ENCODE data around the gene DCST2. TPM values are rescaled to one million over a fixed set of nuclear protein-coding genes. Genes with fewer than 3 reads are reported as not detected.

The DCST2 gene
- polyA plus RNA-seq, 3 donors, result 2.6 TPM; not detected in 2

- Mint-ChIP-seq H3K9me3 (no peaks in the 10 kb centered on the region), H3K36me3 (peaks cover 3% of the 10 kb centered on the region in 2 donors), H3K27me3 (ENCODE audit: low read depth in 3 of 3) (peaks cover 0 to 7% (median 2%) of the 10 kb centered on the region in 3 donors), H3K4me3 (no peak overlapping the region), H3K4me1 (peaks cover 36% of the 10 kb centered on the region), H3K27ac (no peak overlapping the region)
- no peak overlapping the region for H3K27ac ChIP-seq (ENCODE audit: low read depth in 1 of 2, low read length in 2 of 2)
- peak in 1 of 3 donors; percentile 42 for DNase-seq
- no peak overlapping the region for H3K4me3 ChIP-seq (replicated peaks in 1 of 3; ENCODE audit: low read depth in 2 of 3, low read length in 3 of 3)
- H3K27me3 ChIP-seq (ENCODE audit: control insufficient read depth in 2 of 2, insufficient read depth in 2 of 2, low read length in 2 of 2), result no peaks in the 10 kb centered on the region
- peaks cover 21 to 27% of the 10 kb centered on the region in 2 donors for H3K4me1 ChIP-seq (ENCODE audit: control insufficient read depth in 1 of 2, insufficient read depth in 2 of 2, low read length in 2 of 2)
- no peak for TF ChIP-seq CTCF (IDR thresholded peaks at IDR 0.05)
- H3K4me2 ChIP-seq (replicated peaks; ENCODE audit: extremely low read depth, low read length, poor library complexity, severe bottlenecking), result no peak overlapping the region
- intact Hi-C loops (cut with micrococcal nuclease), result no loop called here
- no peaks in the 10 kb centered on the region for H3K36me3 ChIP-seq (replicated peaks in 1 of 2; ENCODE audit: control insufficient read depth in 1 of 2, insufficient read depth in 2 of 2, low read length in 2 of 2)
- H2AFZ ChIP-seq (ENCODE audit: insufficient read depth, low read depth, low read length, poor library complexity, severe bottlenecking), result no peak overlapping the region
- 94% methylated on average over 6 of the region's 6 CpGs for WGBS (ENCODE audit: insufficient coverage)
- H4K20me1 ChIP-seq (ENCODE audit: insufficient read depth, low read length), result peaks cover 5% of the 10 kb centered on the region
- no peak overlapping the region for H3K9ac ChIP-seq (ENCODE audit: insufficient read depth, low read length, poor library complexity, severe bottlenecking)
- no peaks in the 10 kb centered on the region for H3K9me3 ChIP-seq (replicated peaks in 1 of 2; ENCODE audit: control insufficient read depth in 1 of 2, insufficient read depth in 1 of 2, low read length in 2 of 2)
- no peaks in the 10 kb centered on the region for H3K79me2 ChIP-seq (ENCODE audit: insufficient read depth, low read length)
Measured at GRCh38 chr1:155026588-155026987, 7.0 kb downstream of the DCST2 start.

- no peaks in the 10 kb centered on the region for H3K79me2 ChIP-seq (ENCODE audit: insufficient read depth, low read length)
- H3K4me1 ChIP-seq (ENCODE audit: control insufficient read depth in 1 of 2, insufficient read depth in 2 of 2, low read length in 2 of 2), result peaks cover 21 to 27% of the 10 kb centered on the region in 2 donors
- 92% methylated on average over 4 of the region's 9 CpGs for WGBS (ENCODE audit: insufficient coverage)
- Mint-ChIP-seq H3K36me3 (peaks cover 3% of the 10 kb centered on the region in 2 donors), H3K27me3 (ENCODE audit: low read depth in 3 of 3) (peaks cover 0 to 9% (median 5%) of the 10 kb centered on the region in 3 donors), H3K9me3 (no peaks in the 10 kb centered on the region), H3K4me3 (no peak overlapping the region), H3K27ac (no peak overlapping the region), H3K4me1 (peaks cover 40% of the 10 kb centered on the region)
- H3K9me3 ChIP-seq (replicated peaks in 1 of 2; ENCODE audit: control insufficient read depth in 1 of 2, insufficient read depth in 1 of 2, low read length in 2 of 2), result no peaks in the 10 kb centered on the region
- H3K4me2 ChIP-seq (replicated peaks; ENCODE audit: extremely low read depth, low read length, poor library complexity, severe bottlenecking), result no peak overlapping the region
- no peaks in the 10 kb centered on the region for H3K36me3 ChIP-seq (replicated peaks in 1 of 2; ENCODE audit: control insufficient read depth in 1 of 2, insufficient read depth in 2 of 2, low read length in 2 of 2)
- no peak overlapping the region for H3K27ac ChIP-seq (ENCODE audit: low read depth in 1 of 2, low read length in 2 of 2)
- TF ChIP-seq CTCF (IDR thresholded peaks at IDR 0.05), result no peak
- H3K4me3 ChIP-seq (replicated peaks in 1 of 3; ENCODE audit: low read depth in 2 of 3, low read length in 3 of 3), result no peak overlapping the region
- H4K20me1 ChIP-seq (ENCODE audit: insufficient read depth, low read length), result peaks cover 9% of the 10 kb centered on the region
- no peak for DNase-seq
- H2AFZ ChIP-seq (ENCODE audit: insufficient read depth, low read depth, low read length, poor library complexity, severe bottlenecking), result no peak overlapping the region
- H3K27me3 ChIP-seq (ENCODE audit: control insufficient read depth in 2 of 2, insufficient read depth in 2 of 2, low read length in 2 of 2), result no peaks in the 10 kb centered on the region
- intact Hi-C loops (cut with micrococcal nuclease), result no loop called here
- H3K9ac ChIP-seq (ENCODE audit: insufficient read depth, low read length, poor library complexity, severe bottlenecking), result no peak overlapping the region
Measured at GRCh38 chr1:155026154-155026553, 7.4 kb downstream of the DCST2 start.
